HG02943 (cell line): ENCODE measurements around the gene AKAIN1.

Experiments used
- ATAC-seq: cut with Tn5 transposase; IDR thresholded peaks from one replicate; pipeline ENCODE4 v1.9.1; 2021; ENCODE audit warnings: mild to moderate bottlenecking, low read depth, moderate library complexity; ENCODE audit not compliant: unreplicated experiment

AKAIN1 gene

GRCh38 chr18:5164903-5165302, 32.2 kb downstream of the AKAIN1 start:
- no peak for ATAC-seq

DNA sequence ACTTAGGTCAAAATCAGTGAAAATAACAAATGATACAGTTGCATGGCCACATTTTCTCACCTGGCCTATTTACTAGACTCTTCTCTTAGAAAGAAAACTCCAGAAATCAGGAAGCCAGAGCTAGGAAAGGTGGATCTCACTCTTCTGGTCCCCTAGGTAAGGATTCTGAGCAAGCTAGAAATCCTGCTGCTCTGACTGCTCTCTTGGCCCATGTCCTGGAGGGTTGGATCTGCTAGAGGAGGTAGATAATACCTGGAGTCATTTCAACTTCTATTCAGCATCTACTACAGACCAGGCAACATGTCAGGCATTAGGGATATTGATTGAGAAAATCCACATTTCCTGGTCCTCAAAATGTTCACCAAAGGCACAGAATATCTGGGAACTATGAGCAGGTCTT, 34.9 kb downstream of the AKAIN1 start:
- no peak for ATAC-seq

- ATAC-seq = no peak
Observed at GRCh38 chr18:5159080-5159479, 38.0 kb downstream of the AKAIN1 start.

DNA sequence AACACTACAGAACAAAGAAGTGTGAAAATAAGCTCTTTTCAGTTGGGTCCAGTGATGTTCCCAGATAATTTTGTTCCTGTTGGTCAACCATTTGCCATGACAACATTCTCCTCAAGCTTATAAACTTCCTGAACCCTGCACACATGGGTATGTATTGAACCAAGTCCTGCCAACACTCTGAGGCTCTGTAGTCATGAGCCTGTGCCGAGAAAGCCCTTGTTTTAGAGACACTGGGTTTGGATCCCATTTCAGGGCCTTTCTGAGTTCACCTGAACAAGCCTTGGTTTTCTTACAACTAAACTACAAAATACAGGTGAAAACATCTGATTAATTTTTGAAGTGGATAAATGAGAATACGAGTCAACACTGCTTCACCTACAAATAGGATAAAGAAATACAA, 38.5 kb downstream of the AKAIN1 start:
- ATAC-seq = no peak

DNA sequence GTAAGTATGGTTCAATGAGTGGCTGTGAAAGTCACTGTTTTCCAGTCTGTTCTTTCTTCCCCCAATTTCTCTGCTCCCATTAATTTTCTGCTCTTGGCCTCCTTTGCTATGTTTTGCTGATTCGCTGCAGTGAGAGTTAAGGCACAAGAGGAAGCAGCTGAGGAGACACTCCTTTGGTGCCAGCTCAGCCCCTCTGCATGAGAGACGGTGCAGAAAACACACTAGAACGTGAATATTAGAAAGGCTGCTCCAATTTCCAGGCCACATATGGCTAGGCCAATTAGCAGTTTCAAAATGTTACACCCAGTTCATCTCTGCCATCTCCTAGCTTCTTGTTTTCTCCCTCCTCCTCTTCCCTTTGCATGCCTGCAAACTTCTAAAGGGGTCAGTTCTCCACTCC, 38.9 kb downstream of the AKAIN1 start:
- no peak for ATAC-seq

DNA sequence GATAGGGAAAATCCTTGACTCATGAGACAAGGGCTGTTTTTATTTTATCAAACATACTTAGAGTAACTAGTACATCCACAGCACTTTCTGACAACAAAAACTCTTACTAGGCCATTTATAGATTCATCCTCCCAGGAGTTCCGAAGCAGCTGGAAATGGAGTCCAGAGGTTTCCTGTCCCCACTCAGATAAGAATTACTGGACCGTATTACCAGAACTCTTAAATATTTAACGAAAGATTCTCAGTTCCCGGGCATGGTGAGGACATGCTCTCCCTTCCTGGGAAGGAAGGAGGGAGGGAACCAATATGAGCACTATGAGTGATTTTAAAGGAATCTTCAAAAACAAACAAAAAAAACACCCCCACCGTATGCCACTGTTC, 41.2 kb downstream of the AKAIN1 start:
- ATAC-seq = no peak

DNA sequence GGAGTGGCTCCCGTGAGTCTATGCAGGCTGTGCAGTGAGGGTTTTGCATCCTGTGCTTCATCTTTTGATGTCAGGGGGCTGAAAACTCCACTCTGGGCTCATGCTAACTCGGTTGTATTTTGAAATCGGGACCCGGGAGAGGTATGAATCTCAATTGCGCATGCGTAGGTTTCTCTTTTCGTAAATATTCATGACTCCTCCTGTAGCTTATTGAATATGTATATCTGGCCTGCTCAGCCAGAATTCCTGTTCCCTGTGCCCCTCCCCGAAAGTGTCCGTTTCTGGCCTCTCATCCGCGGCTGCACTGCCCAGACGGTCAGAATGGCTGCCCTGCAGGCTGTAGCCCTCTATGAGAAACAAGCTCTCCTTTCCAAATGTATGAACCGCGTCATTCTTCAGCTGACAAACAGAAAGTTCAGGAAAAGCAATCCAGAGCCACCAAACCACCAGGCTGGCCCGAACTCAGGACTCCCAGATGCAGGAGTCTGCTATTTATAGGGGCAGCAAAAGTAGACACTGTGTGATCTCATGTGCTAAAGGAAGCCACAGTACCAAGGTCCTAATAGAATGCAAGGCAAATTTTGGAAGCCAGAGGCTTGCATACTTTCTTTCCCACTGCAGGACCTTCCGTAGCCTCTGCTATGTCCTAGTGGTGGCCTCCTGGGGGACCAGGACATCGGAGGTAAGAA, 41.7 kb downstream of the AKAIN1 start:
- ATAC-seq = no peak

GRCh38 chr18:5152343-5153020, 44.6 kb downstream of the AKAIN1 start:
- ATAC-seq = no peak

DNA sequence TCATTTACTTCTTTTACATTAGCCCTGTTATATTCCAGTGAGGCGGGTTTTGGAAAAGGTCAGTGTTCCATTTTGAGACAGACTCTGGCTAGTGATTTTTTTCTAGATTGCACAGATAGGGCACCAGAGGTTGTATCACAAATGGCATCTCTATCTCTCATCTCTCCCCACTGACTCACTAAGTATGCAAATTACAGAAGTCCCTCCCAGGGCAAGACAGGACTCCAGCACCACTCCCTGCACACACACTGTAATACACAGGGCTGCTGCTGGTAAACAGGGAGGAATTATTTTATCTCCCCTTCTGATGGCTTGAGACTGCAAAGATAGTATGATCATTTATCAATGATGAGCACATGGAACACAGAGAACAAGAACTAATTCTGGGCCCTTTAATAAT, 46.2 kb downstream of the AKAIN1 start:
- ATAC-seq = no peak

GRCh38 chr18:5146093-5146492, 51.0 kb downstream of the AKAIN1 start:
- no peak for ATAC-seq

DNA sequence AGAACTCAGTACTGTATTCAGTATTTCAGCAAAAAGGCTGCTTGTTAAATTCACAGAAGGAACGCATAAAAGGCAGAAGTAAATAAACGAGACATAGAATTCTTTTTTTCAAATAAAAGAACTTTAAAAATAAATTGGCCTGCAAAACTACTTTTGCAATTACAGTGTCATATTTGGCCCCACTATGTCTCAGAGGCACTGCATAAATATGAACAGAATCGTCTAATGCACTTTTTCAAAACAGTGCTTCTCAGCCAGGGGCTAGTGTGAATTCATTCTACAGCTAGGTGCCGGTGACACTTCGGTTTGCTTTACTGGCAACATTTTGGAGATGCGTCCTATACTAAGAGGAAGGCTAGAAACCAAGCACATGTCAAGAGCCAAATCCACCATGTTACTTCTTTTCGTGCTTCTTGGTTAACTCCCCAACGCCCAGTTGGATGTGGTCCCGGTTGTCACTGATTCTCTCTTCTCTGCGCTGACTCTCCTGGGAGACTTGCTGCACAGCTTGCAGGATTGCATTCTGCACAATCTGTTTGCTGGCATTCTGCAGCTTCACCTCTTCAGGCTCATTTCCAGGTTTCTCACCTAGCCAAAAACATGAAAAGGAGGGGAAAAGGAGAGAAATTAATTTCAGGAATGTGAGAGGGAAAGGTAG, 51.8 kb downstream of the AKAIN1 start:
- no peak for ATAC-seq

GRCh38 chr18:5144629-5145028, 52.4 kb downstream of the AKAIN1 start:
- ATAC-seq = no peak

DNA sequence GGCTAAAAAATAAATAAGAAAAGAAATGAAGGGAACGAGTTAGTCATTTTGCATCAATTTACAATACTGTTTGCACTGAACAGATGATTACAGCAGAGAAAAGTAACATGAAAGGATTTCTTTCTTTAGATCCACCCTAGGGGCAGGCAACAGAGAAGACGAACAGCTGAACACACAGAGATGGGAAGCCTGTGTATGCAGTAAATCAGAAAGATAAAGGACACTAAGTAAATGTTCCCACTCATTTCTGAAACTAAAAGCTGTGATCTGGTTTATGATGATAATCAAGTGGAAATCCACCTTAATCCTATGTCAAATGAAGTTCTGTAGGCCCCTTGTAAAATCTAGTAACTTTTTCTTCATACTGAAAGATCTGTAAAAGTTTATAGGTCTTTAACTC, 54.2 kb downstream of the AKAIN1 start:
- ATAC-seq = no peak

GRCh38 chr18:5142131-5142530, 54.9 kb downstream of the AKAIN1 start:
- no peak for ATAC-seq

DNA sequence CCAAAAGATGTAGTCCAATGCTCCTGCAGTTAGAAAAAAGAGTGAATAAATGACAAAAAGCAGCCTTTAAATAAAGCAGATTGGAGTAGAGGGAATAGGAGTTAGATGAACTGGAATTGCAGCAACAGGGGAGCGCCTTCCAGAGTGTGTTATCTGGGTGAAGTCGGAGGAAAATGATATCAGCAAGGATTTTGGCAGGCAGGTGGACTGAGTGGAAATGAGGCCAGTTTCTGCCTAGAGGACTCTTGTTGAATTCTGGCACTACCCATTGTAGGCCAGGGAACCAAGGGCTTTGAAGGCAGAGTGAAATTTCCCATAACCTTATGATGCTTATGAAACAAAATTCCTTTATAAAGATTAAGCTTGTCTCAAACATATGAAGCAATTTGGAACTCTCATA, 59.8 kb downstream of the AKAIN1 start:
- no peak for ATAC-seq

GRCh38 chr18:5132987-5133386, 64.1 kb downstream of the AKAIN1 start:
- no peak for ATAC-seq

GRCh38 chr18:5122272-5122671, 74.8 kb downstream of the AKAIN1 start:
- ATAC-seq = no peak

DNA sequence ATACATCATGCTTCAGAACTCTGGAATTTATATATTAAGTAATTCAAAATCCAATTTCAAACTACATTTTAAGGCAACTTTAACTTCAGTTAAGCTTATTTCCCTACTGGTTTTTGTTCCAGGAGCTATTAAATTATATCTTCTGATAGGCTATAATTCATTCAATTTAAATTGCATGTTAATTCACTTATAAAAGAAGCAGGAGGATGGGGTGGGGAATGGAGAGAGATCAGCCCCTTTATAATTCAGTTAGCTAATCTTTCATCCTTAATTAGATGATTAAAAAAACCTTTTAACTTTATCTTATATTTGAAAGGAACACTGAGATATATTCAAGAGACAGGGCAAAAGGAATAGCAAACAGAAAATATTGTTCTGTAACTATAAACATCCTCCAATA, 86.8 kb downstream of the AKAIN1 start:
- no peak for ATAC-seq

- no peak for ATAC-seq
Observed at GRCh38 chr18:5107988-5108387, 89.1 kb downstream of the AKAIN1 start.

- ATAC-seq = no peak
Observed at GRCh38 chr18:5106730-5107129, 90.3 kb downstream of the AKAIN1 start.

DNA sequence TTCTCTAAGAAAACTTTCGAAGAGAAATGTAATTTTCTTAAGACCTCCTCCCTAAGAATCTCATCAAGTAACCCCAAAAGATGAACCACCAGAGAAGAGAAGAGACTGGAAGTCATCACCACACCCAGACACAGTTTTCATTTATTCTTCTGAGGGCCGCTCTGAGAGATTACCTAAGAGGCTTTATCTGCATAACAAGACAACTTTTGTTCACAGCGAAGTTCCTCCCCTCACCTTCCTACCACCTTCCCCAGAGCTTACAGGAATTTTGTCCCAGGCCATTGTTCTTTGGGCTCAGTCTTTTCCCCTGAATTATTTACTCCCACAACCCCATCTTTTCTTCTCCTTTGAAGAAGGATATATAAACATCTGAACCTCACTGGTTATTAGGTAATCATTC, 92.8 kb downstream of the AKAIN1 start:
- no peak for ATAC-seq

GRCh38 chr18:5103693-5104092, 93.4 kb downstream of the AKAIN1 start:
- ATAC-seq = no peak
